Spleen (tissue), 11 donors: Measurements from ENCODE around the gene SLC4A9. TPM values are rescaled to one million over a fixed set of nuclear protein-coding genes. Genes with fewer than 3 reads are reported as not detected.

Experiments used
- DNase-seq: peaks from one replicate; pipeline ENCODE4 v3.0.0-alpha.2; 2020
- H3K27ac ChIP-seq, 8 donors: fragments of 200-600 bp; sonication (generic) in 7 of 8; 1 replicate in 4 of 8; 2 replicates in 4 of 8; pipeline versions ENCODE4 v1.5.0 to v1.8.0; 2016 to 2021; ENCODE audit warnings: inconsistent platforms in 4 of 8, mild to moderate bottlenecking in 4 of 8, moderate library complexity in 1 of 8
- H3K27me3 ChIP-seq, 7 donors: fragments of 200-600 bp; sonication (generic) in 6 of 7; replicated peaks in 1 of 7; 1 replicate in 4 of 7; 2 replicates in 3 of 7; pipeline versions ENCODE4 v1.5.0 to v1.8.0; 2016 to 2021; ENCODE audit warnings: inconsistent platforms in 3 of 7, mild to moderate bottlenecking in 1 of 7
- H3K36me3 ChIP-seq, 6 donors: fragments of 200-600 bp; sonication (generic) in 5 of 6; 1 replicate in 4 of 6; 2 replicates in 2 of 6; pipeline versions ENCODE4 v1.5.0 to v1.8.0; 2016 to 2021; ENCODE audit warnings: inconsistent platforms in 2 of 6
- H3K4me1 ChIP-seq, 6 donors: fragments of 200-600 bp; sonication (generic) in 5 of 6; 1 replicate in 3 of 6; 2 replicates in 3 of 6; pipeline versions ENCODE4 v1.5.0 to v1.8.0; 2016 to 2021; ENCODE audit warnings: inconsistent platforms in 3 of 6
- H3K4me3 ChIP-seq, 8 donors: fragments of 200-600 bp; sonication (generic) in 7 of 8; 1 replicate in 4 of 8; 2 replicates in 4 of 8; pipeline versions ENCODE4 v1.5.0 to v1.8.0; 2016 to 2021; ENCODE audit warnings: inconsistent platforms in 4 of 8, mild to moderate bottlenecking in 4 of 8, moderate library complexity in 2 of 8
- H3K9me3 ChIP-seq, 8 donors: fragments of 200-600 bp; sonication (generic) in 7 of 8; 1 replicate in 4 of 8; 2 replicates in 4 of 8; pipeline versions ENCODE4 v1.5.0 to v1.8.0; 2016 to 2021; ENCODE audit warnings: inconsistent platforms in 4 of 8
- POLR2A ChIP-seq, 3 donors: fragments of 450-650 bp; IDR thresholded peaks; one replicate each; pipeline ENCODE4 v1.5.1; 2017; ENCODE audit warnings: antibody characterized with exemption in 3 of 3, mild to moderate bottlenecking in 1 of 3
- POLR2AphosphoS5 ChIP-seq, 3 donors: sonication (generic); formaldehyde crosslinking; IDR thresholded peaks; one replicate each; pipeline ENCODE4 v1.5.1; 2017; ENCODE audit warnings: antibody characterized with exemption in 3 of 3
- WGBS, 5 donors: extraction: QIAGEN DNeasy Blood & Tissue Kit in 3 of 5; methylation state at CpG; one replicate each; pipeline versions ENCODE4 v1.1.5 to v1.1.7; 2013 to 2018; 5-methylcytosine and 5-hydroxymethylcytosine counted together
- intact Hi-C: fragments of 100-400 bp; cut with DNase I; formaldehyde crosslinking; loops from one replicate; pipeline ENCODE4 v1.15.0; 2023; ENCODE audit warnings: low total_unique reads
- polyA plus RNA-seq, 3 donors: library from polyadenylated mRNA; stranded (reverse); fragments of 200-250 nt; gene quantifications; one replicate each; pipeline ENCODE4 v1.2.1, GENCODE V29; 2013
- small RNA-seq, 4 donors: library from RNA; depleted of rRNA; stranded (forward); fragments of <200 nt; gene quantifications; one replicate each; pipeline ENCODE3, GENCODE V24; 2016
- total RNA-seq, 7 donors: library from RNA; depleted of rRNA in 3 of 7; stranded (reverse); fragments of >200 nt in 3 of 7; fragmentation: NEBNext Ultra II Directional in 4 of 7; extraction: Animal tissue kit (Norgen Biotek cat#: 25700) in 4 of 7; gene quantifications; one replicate each; pipeline versions ENCODE4 v1.1.0 to v1.2.1, GENCODE V29; 2016 to 2021
- TF ChIP-seq, protein P1 (sequence below), 11 experiments: fragments of 200-600 bp in 7 of 11; fragments of 450-650 bp in 4 of 11; sonication (generic) in 4 of 11; IDR thresholded peaks in 8 of 11; conservative IDR thresholded peaks in 3 of 11; 1 replicate in 7 of 11; 2 replicates in 4 of 11; pipeline versions ENCODE4 v1.4.0 to v1.8.0; 2016 to 2021; ENCODE audit warnings: antibody characterized with exemption in 11 of 11, inconsistent platforms in 4 of 11, mild to moderate bottlenecking in 1 of 11
- donor health status: healthy with polysubstance abuse.
- donor health status: DM: no; HTN: no; CAD: no; lungs with moderate emphysema.
- donor health status: DM: no; HTN: no; CAD: no.
- donor health status: Bipolar disorder and iron deficiency.
- donor health status: healthy.
- donor health status: DM: no; HTN: no; CAD: no.
- donor health status: DM: yes; HTN: yes; CAD: no.

SLC4A9 gene
- total and polyA plus RNA-seq, 10 donors = 0.03 to 0.54 (median 0.10) TPM; not detected in 3

DNA sequence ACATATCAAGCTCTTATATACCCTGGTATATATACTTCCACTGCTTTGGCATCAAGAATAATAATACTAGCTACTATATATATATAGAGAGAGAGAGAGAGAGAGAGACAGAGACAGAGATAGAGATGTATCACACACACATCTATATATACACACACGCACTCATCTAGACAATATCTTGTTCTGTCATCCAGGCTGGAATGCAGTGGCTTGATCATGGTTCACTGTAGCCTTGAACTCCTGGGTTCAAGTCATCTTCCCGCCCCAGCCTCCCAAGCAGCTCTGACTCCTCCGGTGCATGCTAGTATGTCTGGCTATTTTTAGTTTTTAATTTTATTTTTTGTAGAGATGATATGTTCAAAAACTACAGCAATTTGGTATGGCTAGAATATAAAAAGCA lies 64.1 kb downstream of the SLC4A9 start:
- intact Hi-C loops = no loop called here
- H3K27ac ChIP-seq = no peak overlapping the region
- peaks cover 0 to 13% (median 0%) of the 10 kb centered on the region in 6 donors for H3K36me3 ChIP-seq
- peaks cover 0 to 73% (median 23%) of the 10 kb centered on the region in 6 donors for H3K4me1 ChIP-seq
- no peak for DNase-seq
- no peaks in the 10 kb centered on the region for H3K27me3 ChIP-seq
- TF ChIP-seq, protein P1, sequence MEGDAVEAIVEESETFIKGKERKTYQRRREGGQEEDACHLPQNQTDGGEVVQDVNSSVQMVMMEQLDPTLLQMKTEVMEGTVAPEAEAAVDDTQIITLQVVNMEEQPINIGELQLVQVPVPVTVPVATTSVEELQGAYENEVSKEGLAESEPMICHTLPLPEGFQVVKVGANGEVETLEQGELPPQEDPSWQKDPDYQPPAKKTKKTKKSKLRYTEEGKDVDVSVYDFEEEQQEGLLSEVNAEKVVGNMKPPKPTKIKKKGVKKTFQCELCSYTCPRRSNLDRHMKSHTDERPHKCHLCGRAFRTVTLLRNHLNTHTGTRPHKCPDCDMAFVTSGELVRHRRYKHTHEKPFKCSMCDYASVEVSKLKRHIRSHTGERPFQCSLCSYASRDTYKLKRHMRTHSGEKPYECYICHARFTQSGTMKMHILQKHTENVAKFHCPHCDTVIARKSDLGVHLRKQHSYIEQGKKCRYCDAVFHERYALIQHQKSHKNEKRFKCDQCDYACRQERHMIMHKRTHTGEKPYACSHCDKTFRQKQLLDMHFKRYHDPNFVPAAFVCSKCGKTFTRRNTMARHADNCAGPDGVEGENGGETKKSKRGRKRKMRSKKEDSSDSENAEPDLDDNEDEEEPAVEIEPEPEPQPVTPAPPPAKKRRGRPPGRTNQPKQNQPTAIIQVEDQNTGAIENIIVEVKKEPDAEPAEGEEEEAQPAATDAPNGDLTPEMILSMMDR (IDR thresholded peaks at IDR 0.05 in 8 of 11, conservative IDR thresholded peaks at IDR 0.05 in 3 of 11) = no peak
- TF ChIP-seq POLR2A (IDR thresholded peaks at IDR 0.05) = no peak
- TF ChIP-seq POLR2AphosphoS5 (IDR thresholded peaks at IDR 0.05) = no peak
- no peak overlapping the region for H3K4me3 ChIP-seq
- H3K9me3 ChIP-seq = no peaks in the 10 kb centered on the region
- WGBS, 5 donors = 60 to 76% (median 70%) methylated on average over 3 of the region's 3 CpGs

Small RNA genes lying within 50 kb of the gene (small RNA-seq; reads per million reads assigned to genes)
- 0 reads per million in 4 donors for gene RNU4-14P

Other genes with a start within 250 kb of the SLC4A9 start
- gene PURA, start 246.1 kb upstream of the SLC4A9 start, total RNA-seq = 10 to 100 TPM; 19.0 to 36.2 (median 28.2) TPM
- 1 to 10 TPM; 2.8 to 4.7 (median 3.0) TPM for gene PURA, start 246.1 kb upstream of the SLC4A9 start, polyA plus RNA-seq
- 10 to 100 TPM in 5 of 7 donors, 1 to 10 TPM in 2; 8.1 to 20.4 (median 12.8) TPM for gene IGIP, start 234.3 kb upstream of the SLC4A9 start, total RNA-seq
- 1 to 10 TPM; 4.7 to 6.4 (median 4.9) TPM for gene IGIP, start 234.3 kb upstream of the SLC4A9 start, polyA plus RNA-seq
- gene CYSTM1, start 185.0 kb upstream of the SLC4A9 start, total RNA-seq = 10 to 100 TPM; 28.5 to 78.3 (median 43.2) TPM
- 10 to 100 TPM; 25.8 to 47.1 (median 33.4) TPM for gene CYSTM1, start 185.0 kb upstream of the SLC4A9 start, polyA plus RNA-seq
- gene PFDN1, start 57.1 kb upstream of the SLC4A9 start, total RNA-seq = 10 to 100 TPM; 38.0 to 77.3 (median 41.2) TPM
- 10 to 100 TPM; 62.8 to 82.1 (median 77.9) TPM for gene PFDN1, start 57.1 kb upstream of the SLC4A9 start, polyA plus RNA-seq
- gene HBEGF, start 13.6 kb upstream of the SLC4A9 start, total RNA-seq = 10 to 100 TPM in 2 of 7 donors, 1 to 10 TPM in 5; 4.2 to 16.2 (median 8.9) TPM
- 1 to 10 TPM; 1.2 to 2.7 (median 1.7) TPM for gene HBEGF, start 13.6 kb upstream of the SLC4A9 start, polyA plus RNA-seq
- gene ANKHD1, start 41.6 kb downstream of the SLC4A9 start, total RNA-seq = 100 to 1,000 TPM; 154 to 235 (median 167) TPM
- gene ANKHD1, start 41.6 kb downstream of the SLC4A9 start, polyA plus RNA-seq = 10 to 100 TPM; 30.5 to 52.3 (median 42.3) TPM
- gene EIF4EBP3, start 187.5 kb downstream of the SLC4A9 start, total RNA-seq = 10 to 100 TPM; 11.5 to 24.5 (median 16.2) TPM
- gene EIF4EBP3, start 187.5 kb downstream of the SLC4A9 start, polyA plus RNA-seq = 10 to 100 TPM; 60.9 to 75.6 (median 61.6) TPM
- gene SRA1, start 197.3 kb downstream of the SLC4A9 start, total RNA-seq = 10 to 100 TPM; 22.9 to 33.5 (median 25.4) TPM
- gene SRA1, start 197.3 kb downstream of the SLC4A9 start, polyA plus RNA-seq = 10 to 100 TPM; 32.6 to 42.1 (median 36.6) TPM
- 10 to 100 TPM; 31.9 to 57.8 (median 42.2) TPM for gene APBB3, start 204.4 kb downstream of the SLC4A9 start, total RNA-seq
- 10 to 100 TPM; 26.0 to 43.4 (median 41.0) TPM for gene APBB3, start 204.4 kb downstream of the SLC4A9 start, polyA plus RNA-seq
- 10 to 100 TPM; 44.1 to 64.0 (median 58.7) TPM for gene SLC35A4, start 204.6 kb downstream of the SLC4A9 start, total RNA-seq
- gene SLC35A4, start 204.6 kb downstream of the SLC4A9 start, polyA plus RNA-seq = 10 to 100 TPM; 23.3 to 40.8 (median 27.7) TPM